ENCODE data around the gene GNA15.
"Not testable (repeated sequence)": the region's sequence is repeated elsewhere in the genome, so short reads cannot be mapped to it uniquely, and the experiment has no call there.

Gene GNA15

DNA sequence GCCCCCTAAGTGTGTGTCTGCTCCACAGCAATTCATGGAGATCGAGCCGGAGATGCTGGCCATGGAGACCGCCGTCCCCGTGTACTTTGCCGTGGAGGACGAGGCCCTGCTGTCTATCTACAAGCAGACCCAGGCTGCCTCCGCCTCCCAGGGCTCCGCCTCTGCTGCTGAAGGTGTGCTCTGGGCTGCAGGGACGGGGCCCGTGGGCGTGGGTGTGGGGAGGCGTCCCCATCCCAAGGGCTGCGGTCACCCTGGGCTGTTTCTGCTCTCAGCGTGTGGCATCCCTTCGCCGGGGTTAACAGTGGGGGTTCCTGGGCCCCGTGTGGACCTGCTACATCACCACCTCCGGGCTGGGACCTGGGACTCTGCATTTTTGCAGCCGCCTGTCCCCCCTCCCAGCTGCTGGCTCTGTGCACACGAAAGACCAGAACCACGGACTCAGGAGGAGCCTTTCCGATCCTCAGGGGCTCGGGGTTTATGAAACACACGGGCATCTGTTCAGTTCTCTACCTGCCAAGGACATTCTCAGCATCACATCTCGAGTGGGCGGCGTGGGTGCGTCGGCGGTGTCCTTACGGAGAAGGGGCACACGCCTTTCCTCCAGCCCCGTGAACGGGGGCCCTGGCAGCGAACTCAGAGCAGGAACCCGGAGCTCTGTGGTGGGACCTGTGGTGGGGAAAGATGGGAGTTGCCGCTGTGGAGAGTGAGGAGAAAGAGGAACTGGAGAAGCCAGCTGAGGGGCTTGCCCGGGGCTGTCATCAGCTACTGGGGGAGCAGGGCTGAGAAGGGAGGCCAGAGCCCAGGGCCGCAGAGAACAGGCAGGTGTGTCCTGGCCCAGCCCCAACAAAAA is 57.6 kb downstream of the GNA15 start:
- DNase-seq, result peak; percentile 82

GRCh38 chr19:3194106-3195087 is 58.6 kb downstream of the GNA15 start:
- DNase-seq, result no peak

DNA sequence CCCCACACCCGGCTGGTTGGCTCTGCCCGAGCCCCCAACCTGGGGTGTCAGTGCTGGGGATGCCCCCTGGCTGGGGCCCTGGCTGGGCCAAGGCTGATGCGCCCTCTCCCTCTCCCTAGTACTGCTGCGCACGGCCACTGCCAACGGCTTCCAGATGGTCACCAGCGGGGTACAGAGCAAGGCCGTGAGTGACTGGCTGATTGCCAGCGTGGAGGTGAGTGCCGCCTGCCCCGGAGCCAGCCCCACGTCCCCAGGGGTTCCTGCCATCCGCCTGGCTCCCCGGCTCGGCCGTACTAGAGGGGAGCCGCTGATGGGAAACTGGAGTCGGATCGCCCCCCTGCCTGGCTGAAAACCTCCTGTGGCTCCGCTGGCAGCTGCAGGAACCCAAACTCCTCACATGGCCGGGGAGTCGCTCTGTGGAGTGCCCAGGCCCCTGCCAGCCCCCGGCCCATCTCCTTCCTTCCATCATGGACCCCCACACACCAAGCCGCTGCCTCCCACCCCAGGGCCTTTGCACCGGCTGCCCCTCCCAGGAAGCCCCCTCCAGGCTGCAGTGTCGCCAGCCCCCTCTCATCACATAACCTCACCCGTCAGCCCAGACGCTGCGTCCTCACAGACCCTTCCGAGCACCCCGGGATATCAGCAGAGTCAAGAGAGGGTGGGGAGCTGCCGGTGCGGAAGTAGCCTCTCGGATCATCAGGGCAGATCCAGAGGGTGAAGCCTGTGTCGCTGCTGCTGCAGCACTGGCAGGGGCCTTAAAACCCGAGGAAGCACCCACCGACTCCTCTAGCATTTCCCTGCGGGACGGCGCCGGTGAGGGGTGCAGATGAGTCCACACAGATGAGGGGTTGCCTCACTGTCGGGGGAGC is 60.5 kb downstream of the GNA15 start:
- no peak for DNase-seq

- no peak for DNase-seq
These were observed 61.0 kb downstream of the GNA15 start for GRCh38 chr19:3196933-3197205.

DNA sequence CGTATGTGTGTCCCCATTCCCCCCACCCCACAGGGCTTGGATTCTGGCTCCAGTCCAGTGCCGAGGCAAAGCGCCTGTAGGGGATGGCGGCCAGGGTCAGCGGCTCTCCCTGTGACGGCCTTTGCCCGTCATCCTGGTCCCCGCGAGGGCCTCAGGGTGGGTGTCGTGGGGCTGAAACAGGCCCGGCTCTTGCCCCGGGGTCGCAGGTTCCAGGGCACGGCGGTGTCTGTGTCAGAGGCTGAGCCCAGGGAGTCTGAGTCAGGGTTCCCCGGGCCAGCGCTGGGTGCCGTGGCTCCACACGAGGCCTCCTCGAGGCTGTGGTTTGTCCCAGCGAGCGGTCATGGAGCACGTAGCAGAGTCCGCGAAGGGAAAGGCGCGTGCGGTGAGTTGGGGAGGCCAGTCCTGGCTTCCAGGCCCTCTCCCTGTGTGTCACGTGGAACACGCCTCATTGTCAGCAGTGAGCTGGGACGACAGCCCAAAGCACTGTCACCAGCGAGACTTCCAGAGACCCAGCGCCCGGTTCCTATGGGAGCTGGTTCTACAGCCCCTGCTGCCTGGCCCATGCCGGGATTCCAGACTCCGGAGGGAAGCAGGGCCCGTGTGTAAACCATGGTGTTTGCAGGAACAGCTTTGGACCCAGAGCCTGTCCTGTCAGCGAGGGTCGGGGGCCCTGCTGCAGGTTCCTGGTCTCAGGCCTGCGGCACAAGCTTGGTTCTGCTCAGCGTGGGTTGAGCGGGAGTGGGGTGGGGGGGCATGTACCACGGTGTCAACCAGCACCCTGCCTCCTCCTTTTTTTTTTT is 63.3 kb downstream of the GNA15 start:
- no peak for DNase-seq

- DNase-seq, result no peak
These were observed 65.4 kb downstream of the GNA15 start for GRCh38 chr19:3201072-3201700.

DNA sequence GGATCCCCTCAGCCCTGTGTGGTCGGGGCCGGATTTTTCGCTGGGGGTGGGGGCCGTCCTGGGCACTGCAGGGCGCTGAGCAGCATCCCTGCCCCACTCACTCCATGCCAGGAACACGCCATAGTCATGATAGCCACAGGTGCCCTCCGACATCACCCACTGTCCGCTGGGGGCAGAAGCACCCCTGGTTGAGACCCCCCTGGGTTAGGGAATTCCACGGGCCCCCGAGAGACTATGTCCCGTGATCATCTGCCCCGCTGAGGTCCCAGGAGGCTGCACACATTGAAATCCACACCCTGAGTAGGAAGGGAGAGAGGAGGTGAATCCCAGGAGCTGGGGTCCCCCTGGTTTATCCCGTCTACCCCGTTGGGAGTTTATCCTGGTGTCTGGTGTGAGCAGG is 66.1 kb downstream of the GNA15 start:
- no peak for DNase-seq

DNA sequence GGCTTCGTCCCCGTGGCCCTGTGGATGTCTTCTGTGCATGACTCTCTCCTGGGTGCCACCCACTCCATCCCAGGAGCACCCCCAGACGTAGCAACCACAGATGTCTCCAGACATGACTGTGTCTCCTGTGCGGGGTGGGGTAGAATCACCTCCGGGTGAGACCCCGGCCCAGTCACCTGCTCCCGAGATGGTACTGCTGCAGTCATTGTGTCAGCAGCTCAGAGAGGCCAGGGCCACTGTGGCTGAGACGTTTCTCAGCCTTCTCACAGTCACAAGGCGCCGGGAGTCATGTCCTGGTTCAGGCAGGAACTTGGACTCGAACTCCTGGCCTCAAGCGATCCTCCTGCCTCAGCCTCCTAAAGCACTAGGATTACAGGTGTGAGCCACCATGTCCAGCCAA is 66.5 kb downstream of the GNA15 start:
- DNase-seq, result no peak

- DNase-seq, result not testable (repeated sequence)
These were observed 67.1 kb downstream of the GNA15 start for GRCh38 chr19:3202895-3203294.

GRCh38 chr19:3203805-3204645 is 68.2 kb downstream of the GNA15 start:
- DNase-seq, result no peak

DNA sequence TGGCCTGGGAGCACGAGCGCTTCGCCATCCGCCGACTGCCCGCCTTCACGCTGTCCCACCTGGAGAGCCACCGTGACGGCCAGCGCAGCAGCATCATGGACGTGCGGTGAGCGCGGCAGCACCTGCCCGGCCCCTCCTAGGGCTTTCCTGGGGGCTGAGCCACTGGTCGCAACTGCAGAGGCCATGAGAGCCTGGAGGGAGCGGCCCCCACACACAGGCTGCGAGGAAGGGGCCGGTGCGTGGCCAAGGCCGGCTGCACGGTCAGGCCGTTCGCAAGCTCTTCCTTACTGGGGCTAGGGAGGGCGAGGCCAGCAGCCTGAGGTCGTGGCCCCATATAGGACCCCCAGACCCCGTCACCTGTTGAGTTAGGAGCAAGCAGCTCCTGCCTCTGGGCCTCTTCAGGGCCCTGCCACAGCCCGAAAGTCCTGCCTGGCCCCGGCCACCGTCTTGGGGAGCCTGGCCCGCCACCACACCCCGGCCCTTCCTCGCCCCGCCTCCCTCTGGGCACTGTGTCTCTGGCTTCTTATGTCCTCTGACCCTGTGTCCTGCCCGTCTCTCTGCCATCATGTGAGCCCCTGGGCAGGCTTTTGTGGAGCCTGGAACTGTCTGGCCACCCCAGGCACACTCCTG is 68.9 kb downstream of the GNA15 start:
- no peak for DNase-seq

DNA sequence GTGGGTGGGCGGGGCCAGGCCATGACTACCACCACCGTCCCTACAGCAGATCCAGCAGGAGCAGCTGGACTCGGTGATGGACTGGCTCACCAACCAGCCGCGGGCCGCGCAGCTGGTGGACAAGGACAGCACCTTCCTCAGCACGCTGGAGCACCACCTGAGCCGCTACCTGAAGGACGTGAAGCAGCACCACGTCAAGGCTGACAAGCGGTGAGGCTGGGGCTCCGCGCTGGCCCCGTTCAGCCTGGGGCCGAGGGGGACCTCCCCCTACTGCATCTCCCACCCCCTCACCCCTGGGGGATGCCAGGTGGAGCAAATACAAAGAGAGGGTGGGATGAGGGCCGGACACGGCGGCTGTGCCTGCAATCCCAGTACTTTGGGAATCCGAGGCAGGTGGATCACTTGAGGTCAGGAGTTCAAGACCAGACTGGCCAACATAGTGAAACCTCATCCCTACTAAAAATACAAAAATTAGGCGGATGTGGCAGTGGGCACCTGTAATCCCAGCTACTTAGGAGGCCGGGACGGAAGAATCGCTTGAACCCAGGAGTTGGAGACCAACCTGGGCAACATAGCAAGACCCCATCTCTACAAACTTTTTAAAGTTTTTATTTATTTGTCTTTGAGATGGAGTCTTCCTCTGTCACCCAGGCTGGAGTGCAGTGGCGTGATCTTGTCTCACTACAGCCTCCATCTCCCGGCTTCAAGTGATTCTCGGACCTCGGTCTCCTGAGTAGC is 70.6 kb downstream of the GNA15 start:
- no peak for DNase-seq

DNA sequence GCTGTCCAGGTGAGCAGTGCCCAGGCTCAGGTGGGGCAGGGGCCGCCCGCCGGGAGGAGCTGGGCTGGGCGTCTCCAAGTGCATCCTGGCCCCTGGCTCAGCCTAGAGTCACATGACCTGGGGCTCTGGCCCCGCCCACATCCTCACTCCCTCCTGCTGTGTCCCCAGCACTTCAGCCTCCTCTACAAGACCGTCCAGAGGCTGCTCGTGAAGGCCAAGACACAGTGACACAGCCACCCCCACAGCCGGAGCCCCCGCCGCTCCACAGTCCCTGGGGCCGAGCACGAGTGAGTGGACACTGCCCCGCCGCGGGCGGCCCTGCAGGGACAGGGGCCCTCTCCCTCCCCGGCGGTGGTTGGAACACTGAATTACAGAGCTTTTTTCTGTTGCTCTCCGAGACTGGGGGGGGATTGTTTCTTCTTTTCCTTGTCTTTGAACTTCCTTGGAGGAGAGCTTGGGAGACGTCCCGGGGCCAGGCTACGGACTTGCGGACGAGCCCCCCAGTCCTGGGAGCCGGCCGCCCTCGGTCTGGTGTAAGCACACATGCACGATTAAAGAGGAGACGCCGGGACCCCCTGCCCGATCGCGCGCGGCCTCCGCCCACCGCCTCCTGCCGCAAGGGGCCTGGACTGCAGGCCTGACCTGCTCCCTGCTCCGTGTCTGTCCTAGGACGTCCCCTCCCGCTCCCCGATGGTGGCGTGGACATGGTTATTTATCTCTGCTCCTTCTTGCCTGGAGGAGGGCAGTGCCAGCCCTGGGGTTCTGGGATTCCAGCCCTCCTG is 71.8 kb downstream of the GNA15 start:
- DNase-seq, result no peak

GRCh38 chr19:3208317-3209207 is 72.7 kb downstream of the GNA15 start:
- DNase-seq, result no peak

DNA sequence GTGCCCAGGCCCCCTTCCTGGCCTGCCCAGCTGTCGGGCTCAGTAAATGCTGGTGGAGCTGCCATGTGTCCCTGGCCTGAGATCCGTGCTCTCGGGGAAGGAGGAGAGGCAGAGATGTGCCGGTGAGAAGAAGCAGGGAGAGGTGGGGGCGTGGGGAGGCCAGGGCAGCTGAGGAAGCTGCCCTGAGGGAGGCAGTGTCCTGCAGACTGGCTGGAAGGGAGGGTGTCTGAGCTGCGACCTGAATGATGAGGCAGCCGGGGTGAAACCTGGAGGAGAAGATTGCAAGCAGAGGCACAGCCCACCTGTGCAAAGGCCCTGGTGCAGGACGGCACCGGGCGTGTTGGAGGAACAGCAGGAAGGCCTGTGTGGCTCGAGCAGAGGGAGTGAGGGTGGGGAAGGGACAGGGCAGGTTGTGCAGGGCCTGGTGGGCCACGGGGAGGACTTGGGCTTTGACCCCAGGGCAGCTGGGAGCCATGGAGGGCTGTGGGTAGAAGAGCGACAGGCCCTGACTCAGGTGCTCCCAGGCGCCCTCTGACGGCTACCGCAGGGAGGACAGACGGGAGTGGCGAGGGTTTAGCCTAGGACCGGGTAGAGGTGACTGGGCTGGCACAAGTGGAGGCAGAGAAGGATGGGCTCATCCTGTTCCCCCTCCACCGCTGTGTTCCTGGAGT is 74.6 kb downstream of the GNA15 start:
- DNase-seq, result no peak

GRCh38 chr19:3211191-3211590 is 75.4 kb downstream of the GNA15 start:
- no peak for DNase-seq

DNA sequence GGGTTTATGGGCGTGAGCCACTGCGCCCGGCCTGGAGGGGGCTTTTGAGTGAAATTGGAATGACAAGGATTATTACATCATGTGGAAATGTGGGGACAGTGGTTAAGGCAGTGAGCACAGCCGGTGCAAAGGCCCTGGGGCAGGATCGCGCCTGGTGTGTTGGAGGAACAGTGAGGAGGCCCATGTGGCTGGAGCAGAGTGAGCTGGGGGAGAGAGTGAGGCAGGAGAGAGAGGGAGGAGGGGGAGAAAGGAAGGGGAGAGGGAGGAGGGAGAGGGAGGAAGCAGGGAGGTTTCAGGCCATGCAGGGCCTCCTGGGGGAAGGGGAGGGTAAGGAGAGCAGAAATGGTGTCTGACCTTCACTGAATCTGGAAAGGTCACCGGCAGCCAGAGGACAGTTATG is 77.3 kb downstream of the GNA15 start:
- DNase-seq, result no peak
